Ovary (tissue), 3 donors: Measurements from ENCODE around the gene ANG.

Experiments
- CTCF ChIP-seq, 3 donors: fragments of 450-650 bp in 2 of 3; fragments of 200-600 bp in 1 of 3; IDR thresholded peaks; one replicate each; pipeline versions ENCODE4 v1.5.1 to v1.8.0; 2016 to 2022; ENCODE audit warnings: antibody characterized with exemption in 3 of 3, mild to moderate bottlenecking in 1 of 3
- EP300 ChIP-seq: sonication (generic); formaldehyde crosslinking; IDR thresholded peaks from one replicate; pipeline ENCODE4 v1.6.1; 2017; ENCODE audit warnings: antibody characterized with exemption
- POLR2A ChIP-seq: fragments of 450-650 bp; IDR thresholded peaks from one replicate; pipeline ENCODE4 v1.6.1; 2017; ENCODE audit warnings: antibody characterized with exemption, mild to moderate bottlenecking, moderate library complexity
- donor health status: DM: no; HTN: no; CAD: no.

DNA sequence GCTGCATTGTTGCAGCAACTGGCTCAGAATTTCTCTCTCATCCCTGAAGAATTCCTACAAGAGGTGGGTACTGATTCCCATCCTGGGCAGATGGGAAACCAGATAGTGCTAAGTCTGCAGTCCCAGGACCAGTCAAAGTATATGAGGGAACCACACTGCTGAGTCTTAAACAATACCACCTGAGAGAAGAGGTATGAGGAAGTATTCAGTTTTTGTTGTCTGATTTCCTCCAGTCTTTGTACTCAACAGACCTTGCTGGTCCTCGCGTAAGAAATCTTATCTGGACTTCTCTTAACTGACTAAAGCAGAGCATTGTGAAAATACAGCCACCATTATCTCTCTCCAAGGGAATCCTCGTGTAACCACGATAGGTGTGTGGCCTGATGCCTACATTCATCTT lies 53.6 kb downstream of the ANG start:
- TF ChIP-seq CTCF (IDR thresholded peaks at IDR 0.05) (no peak), POLR2A (no peak), EP300 (no peak)
